Measurements from ENCODE around the gene SLC37A2.

The SLC37A2 gene

DNA sequence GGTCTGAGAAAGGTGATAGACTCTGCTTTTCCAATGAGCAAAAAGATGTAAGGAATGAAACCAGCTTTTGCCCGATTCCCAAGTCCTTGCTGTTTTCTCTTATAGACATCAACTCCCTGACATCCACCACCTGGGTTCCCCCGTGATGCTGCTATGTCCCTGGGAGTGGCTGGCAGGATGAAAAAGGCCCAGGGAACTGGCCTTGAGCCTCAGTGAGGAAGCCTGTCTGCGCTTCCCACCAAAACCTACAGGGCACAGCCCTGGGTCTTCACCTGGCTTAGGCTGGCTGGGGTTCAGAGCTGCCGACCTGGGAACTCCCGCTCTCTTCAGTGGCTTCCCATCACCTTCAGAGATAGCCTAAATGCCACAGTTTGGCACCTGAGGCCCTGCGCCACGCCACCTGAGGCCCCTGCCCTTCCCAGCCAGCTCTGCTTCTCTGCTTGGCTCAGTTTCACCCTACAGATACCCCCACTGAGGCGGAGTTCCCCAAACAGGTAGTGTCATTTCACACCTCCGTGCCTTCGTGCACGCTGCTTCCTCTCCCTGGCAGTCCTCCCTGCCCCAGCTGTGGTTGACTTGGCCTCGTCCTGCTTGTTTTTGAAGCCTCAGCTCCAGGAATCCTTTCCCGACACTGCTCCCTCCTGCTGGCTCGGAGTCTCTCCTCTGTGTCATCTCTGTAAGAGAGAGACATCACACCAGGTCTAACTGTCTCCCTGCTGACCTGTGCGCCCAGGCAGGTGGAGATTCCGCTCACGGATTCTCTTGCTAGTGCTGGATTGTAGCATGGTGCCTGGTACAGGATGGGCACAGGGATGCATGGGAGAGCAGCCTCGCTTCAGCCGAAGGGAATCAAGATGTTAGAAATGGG, 10.7 kb downstream of the SLC37A2 start:
- no peak for DNase-seq (ENCODE audit: low spot score)
- in situ Hi-C loops (cut with MboI; ENCODE audit: low pct_unique_long_range_greater_than_20kb, low sequenced_read_pairs, unreplicated experiment) = no loop called here
- TF ChIP-seq, protein P1, sequence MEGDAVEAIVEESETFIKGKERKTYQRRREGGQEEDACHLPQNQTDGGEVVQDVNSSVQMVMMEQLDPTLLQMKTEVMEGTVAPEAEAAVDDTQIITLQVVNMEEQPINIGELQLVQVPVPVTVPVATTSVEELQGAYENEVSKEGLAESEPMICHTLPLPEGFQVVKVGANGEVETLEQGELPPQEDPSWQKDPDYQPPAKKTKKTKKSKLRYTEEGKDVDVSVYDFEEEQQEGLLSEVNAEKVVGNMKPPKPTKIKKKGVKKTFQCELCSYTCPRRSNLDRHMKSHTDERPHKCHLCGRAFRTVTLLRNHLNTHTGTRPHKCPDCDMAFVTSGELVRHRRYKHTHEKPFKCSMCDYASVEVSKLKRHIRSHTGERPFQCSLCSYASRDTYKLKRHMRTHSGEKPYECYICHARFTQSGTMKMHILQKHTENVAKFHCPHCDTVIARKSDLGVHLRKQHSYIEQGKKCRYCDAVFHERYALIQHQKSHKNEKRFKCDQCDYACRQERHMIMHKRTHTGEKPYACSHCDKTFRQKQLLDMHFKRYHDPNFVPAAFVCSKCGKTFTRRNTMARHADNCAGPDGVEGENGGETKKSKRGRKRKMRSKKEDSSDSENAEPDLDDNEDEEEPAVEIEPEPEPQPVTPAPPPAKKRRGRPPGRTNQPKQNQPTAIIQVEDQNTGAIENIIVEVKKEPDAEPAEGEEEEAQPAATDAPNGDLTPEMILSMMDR (IDR thresholded peaks at IDR 0.05; ENCODE audit: extremely low read depth, insufficient read depth, missing control alignments) = no peak

DNA sequence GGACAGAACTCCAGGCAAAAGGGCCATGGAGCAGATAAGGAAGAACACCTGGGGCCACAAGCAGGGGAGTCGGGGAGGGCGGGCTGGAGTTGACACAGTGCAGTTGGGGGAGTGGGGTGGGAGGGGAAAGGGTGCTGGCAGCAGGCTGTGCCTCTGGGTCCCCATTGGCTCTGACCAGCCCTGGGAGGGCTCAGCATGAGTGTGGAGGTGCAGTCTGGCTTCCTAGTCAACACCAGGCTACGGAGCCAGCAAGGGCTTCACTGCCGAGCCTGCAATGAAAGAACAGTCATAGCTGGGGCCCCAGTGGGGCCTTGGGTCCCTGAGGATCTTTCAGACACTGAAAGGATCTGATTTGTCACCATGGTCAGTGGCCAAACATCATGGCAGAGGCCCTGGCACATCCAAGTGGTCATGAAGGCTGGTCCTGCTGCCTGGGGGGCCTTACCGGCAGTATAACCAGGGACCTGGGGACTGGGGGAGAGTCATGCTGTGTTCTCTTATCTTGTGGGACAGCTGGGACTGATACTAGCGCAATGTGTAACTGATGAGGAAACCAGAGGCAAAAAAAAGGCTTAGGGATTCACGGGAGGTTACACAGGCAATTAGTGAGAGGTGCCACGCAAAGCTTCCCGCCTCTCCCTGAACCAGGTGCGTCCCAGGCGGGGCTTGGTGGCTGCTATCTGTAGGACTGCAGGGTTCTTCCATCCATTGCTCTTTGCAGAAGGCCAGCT, 11.6 kb downstream of the SLC37A2 start:
- DNase-seq (ENCODE audit: low spot score) = no peak
- in situ Hi-C loops (cut with MboI; ENCODE audit: low pct_unique_long_range_greater_than_20kb, low sequenced_read_pairs, unreplicated experiment) = no loop called here
- TF ChIP-seq, protein P1 (IDR thresholded peaks at IDR 0.05; ENCODE audit: extremely low read depth, insufficient read depth, missing control alignments) = no peak

DNA sequence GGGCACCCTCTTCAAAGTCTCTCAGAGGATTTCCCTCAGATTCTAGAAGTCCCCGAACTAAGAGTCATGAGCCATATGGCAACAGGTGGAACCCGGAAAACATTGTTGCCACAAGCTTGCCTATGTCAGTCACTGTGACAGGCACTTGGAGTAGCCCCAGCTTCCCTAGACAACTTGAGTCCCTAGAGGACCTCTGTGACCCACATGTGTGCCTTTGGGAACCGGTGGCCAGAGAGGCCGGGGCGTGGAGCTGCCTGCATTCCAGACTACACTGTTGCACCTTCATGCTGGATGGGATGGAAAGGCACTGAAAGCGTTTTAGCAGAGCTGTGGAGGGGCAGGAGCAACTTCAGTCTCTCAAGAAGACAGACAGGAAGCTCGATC, 12.1 kb downstream of the SLC37A2 start:
- TF ChIP-seq, protein P1 (IDR thresholded peaks at IDR 0.05; ENCODE audit: extremely low read depth, insufficient read depth, missing control alignments) = no peak
- DNase-seq (ENCODE audit: low spot score) = no peak
- in situ Hi-C loops (cut with MboI; ENCODE audit: low pct_unique_long_range_greater_than_20kb, low sequenced_read_pairs, unreplicated experiment) = no loop called here

DNA sequence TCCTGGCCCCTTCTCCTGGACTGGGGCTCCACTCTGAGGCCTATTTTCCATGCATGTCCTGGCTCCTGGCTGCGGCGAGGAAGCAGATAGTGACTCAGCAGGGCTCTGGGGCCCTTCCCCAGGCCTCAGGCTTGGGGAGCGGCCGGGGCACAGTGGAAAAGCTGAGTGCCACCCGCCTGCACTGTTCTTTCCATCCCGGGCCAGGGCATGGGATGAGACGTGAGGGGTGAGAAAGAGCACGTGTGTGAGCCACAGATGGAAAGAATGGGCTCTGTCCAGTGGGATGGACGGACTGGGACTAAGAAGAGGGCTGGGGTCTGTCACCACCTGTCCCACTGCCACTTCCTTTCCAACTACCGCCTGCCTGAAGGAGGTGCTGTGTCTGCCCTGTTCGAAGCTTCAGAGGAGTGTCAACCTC, 12.8 kb downstream of the SLC37A2 start:
- in situ Hi-C loops (cut with MboI; ENCODE audit: low pct_unique_long_range_greater_than_20kb, low sequenced_read_pairs, unreplicated experiment) = no loop called here
- TF ChIP-seq, protein P1 (IDR thresholded peaks at IDR 0.05; ENCODE audit: extremely low read depth, insufficient read depth, missing control alignments) = no peak
- no peak for DNase-seq (ENCODE audit: low spot score)

DNA sequence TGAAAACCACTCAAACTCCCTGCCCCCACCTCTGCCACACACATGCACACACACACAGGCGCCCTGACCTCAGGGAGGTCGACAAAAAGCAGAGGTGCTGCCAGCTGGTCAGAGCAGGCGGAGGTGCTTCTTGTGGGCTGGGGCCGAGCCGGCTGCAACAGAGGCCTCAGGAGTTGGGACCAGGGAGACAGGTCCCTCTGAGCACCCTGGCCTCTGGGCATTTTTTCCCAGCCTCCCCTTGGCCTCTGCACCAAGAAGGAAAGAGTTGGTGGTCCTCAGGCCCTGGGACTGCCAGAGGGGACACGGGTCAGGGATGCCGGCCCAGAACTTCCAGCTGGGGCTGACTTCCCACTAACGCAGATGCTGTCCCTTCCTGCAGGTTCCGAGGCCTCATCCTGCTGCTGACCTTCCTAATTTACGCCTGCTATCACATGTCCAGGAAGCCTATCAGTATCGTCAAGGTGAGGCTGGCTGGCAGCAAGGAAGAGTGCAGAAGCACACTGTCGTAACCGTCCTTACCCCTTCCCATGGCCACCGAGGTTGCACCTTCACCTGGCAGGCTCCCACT, 13.4 kb downstream of the SLC37A2 start:
- DNase-seq (ENCODE audit: low spot score) = no peak
- TF ChIP-seq, protein P1 (IDR thresholded peaks at IDR 0.05; ENCODE audit: extremely low read depth, insufficient read depth, missing control alignments) = no peak
- in situ Hi-C loops (cut with MboI; ENCODE audit: low pct_unique_long_range_greater_than_20kb, low sequenced_read_pairs, unreplicated experiment) = no loop called here

DNA sequence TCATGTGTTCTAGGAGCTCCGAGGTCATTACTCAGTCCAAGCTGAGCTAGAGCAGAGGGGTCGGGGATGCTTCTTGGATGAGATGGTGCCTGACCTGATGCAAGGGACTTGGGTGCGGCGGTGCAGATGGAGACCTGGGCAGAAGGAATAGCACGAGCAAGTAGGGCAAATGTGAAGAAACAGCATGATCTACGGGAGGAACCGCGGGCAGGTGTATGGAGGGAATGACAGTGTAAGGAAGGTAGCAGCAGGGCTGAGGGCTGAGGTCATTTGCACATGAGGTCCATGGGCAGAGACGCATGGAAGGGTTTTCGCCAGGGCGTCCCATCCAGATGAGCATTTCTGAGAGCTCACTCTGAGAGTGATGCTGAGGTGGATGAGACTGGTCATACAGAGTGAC, 14.9 kb downstream of the SLC37A2 start:
- DNase-seq (ENCODE audit: low spot score) = no peak
- TF ChIP-seq, protein P1 (IDR thresholded peaks at IDR 0.05; ENCODE audit: extremely low read depth, insufficient read depth, missing control alignments) = no peak
- in situ Hi-C loops (cut with MboI; ENCODE audit: low pct_unique_long_range_greater_than_20kb, low sequenced_read_pairs, unreplicated experiment) = no loop called here
